SK-N-SH (cell line): ENCODE results near the gene ASB11. TPM values are rescaled to one million over a fixed set of nuclear protein-coding genes. Genes with fewer than 3 reads are reported as not detected.

Experiments
- CTCF ChIA-PET: fragments of 300-600, 350-600 bp; formaldehyde crosslinking; extraction: SDS; loops from one replicate; lab custom pipeline; 2021; lab: Yijun Ruan, JAX
- POLR2A ChIA-PET: fragments of 350-600 bp; sonication (Branson Sonifier 250); formaldehyde crosslinking; extraction: SDS; loops from one replicate; lab custom pipeline; 2020; ENCODE audit warnings: antibody characterized with exemption, inconsistent platforms; lab: Yijun Ruan, JAX
- DNase-seq: peaks from one replicate; pipeline ENCODE4 v3.0.0; 2012
- H2AFZ ChIP-seq: fragments of 200-600 bp; sonication (generic); 2 replicates; pipeline ENCODE4 v1.8.1; 2016; ENCODE audit warnings: antibody characterized with exemption, mild to moderate bottlenecking, low read depth
- H3F3A ChIP-seq: fragments of 200-600 bp; sonication (generic); replicated peaks from 2 replicates; pipeline ENCODE3; 2016; ENCODE audit warnings: antibody characterized with exemption, mild to moderate bottlenecking; ENCODE audit not compliant: insufficient read depth
- H3K27ac ChIP-seq, 2 experiments: fragments of 200-500 bp in 1 of 2; fragments of 200-600 bp in 1 of 2; sonication (Bioruptor generic) in 1 of 2; sonication (generic), shearing (Covaris generic) in 1 of 2; 2 replicates each; pipeline versions ENCODE4 v1.5.1 to v1.6.1; 2014 to 2016; ENCODE audit warnings: low read depth in 2 of 2, inconsistent platforms in 1 of 2, low read length in 1 of 2, mild to moderate bottlenecking in 1 of 2, mixed read lengths in 1 of 2
- H3K27me3 ChIP-seq: fragments of 200-600 bp; sonication (generic), shearing (Covaris generic); 2 replicates; pipeline ENCODE4 v1.6.1; 2016; ENCODE audit warnings: mixed run types; ENCODE audit not compliant: insufficient read depth
- H3K36me3 ChIP-seq, 2 experiments: fragments of 200-500 bp in 1 of 2; fragments of 200-600 bp in 1 of 2; sonication (Bioruptor generic) in 1 of 2; sonication (generic) in 1 of 2; replicated peaks in 1 of 2; 2 replicates each; pipeline versions ENCODE3 to v1.5.1; 2014 to 2016; ENCODE audit warnings: low read length in 1 of 2, mild to moderate bottlenecking in 1 of 2; ENCODE audit not compliant: insufficient read depth in 2 of 2, control insufficient read depth in 1 of 2
- H3K4me1 ChIP-seq, 2 experiments: fragments of 200-500 bp in 1 of 2; fragments of 200-600 bp in 1 of 2; sonication (Bioruptor generic) in 1 of 2; sonication (generic), shearing (Covaris generic) in 1 of 2; 2 replicates each; pipeline versions ENCODE4 v1.5.1 to v1.6.1; 2014 to 2016; ENCODE audit warnings: low read depth in 1 of 2, low read length in 1 of 2, mixed run types in 1 of 2; ENCODE audit not compliant: insufficient read depth in 2 of 2, control insufficient read depth in 1 of 2
- H3K4me2 ChIP-seq: fragments of 200-600 bp; sonication (generic), shearing (Covaris generic); 2 replicates; pipeline ENCODE4 v1.6.1; 2017; ENCODE audit warnings: mixed run types
- H3K4me3 ChIP-seq, 2 experiments: fragments of 200-500 bp in 1 of 2; fragments of 200-600 bp in 1 of 2; sonication (Bioruptor generic) in 1 of 2; sonication (generic), shearing (Covaris generic) in 1 of 2; 2 replicates each; pipeline versions ENCODE4 v1.5.1 to v1.8.1; 2014 to 2016; ENCODE audit warnings: low read depth in 2 of 2, inconsistent platforms in 1 of 2, low read length in 1 of 2, mild to moderate bottlenecking in 1 of 2, mixed read lengths in 1 of 2, moderate library complexity in 1 of 2
- H3K79me2 ChIP-seq: fragments of 200-600 bp; sonication (generic); 2 replicates; pipeline ENCODE4 v1.8.1; 2017; ENCODE audit warnings: mild to moderate bottlenecking; ENCODE audit not compliant: insufficient read depth
- H3K9ac ChIP-seq: fragments of 200-600 bp; sonication (generic); 2 replicates; pipeline ENCODE4 v1.6.1; 2017; ENCODE audit warnings: mixed run types
- H3K9me2 ChIP-seq: fragments of 200-600 bp; sonication (generic); 2 replicates; pipeline ENCODE4 v1.6.1; 2017; ENCODE audit warnings: mixed run types
- H3K9me3 ChIP-seq: fragments of 200-600 bp; sonication (generic); 2 replicates; pipeline ENCODE4 v1.6.1; 2017; ENCODE audit warnings: mixed run types, mild to moderate bottlenecking, moderate library complexity
- H4K20me1 ChIP-seq: fragments of 200-600 bp; sonication (generic); 2 replicates; pipeline ENCODE4 v1.6.1; 2017; ENCODE audit warnings: mild to moderate bottlenecking, mixed run types; ENCODE audit not compliant: insufficient read depth
- CHD2 ChIP-seq: fragments of 150-350 bp; IDR thresholded peaks from 2 replicates; pipeline ENCODE4 v1.6.1; 2018; ENCODE audit warnings: low read length; ENCODE audit not compliant: partially characterized antibody
- EZH2phosphoT487 ChIP-seq: fragments of 200-600 bp; sonication (generic); IDR thresholded peaks from 2 replicates; pipeline ENCODE4 v1.6.1; 2017; ENCODE audit warnings: low read depth, mixed run types, mild to moderate bottlenecking, antibody characterized with exemption, moderate library complexity, borderline replicate concordance
- FOSL2 ChIP-seq: IDR thresholded peaks from 2 replicates; pipeline ENCODE4 v1.4.0; 2012; ENCODE audit warnings: low read depth, mild to moderate bottlenecking, moderate library complexity, borderline replicate concordance
- FOXJ3 ChIP-seq: sonication (generic); formaldehyde crosslinking; IDR thresholded peaks from 2 replicates; pipeline ENCODE4 v1.5.1; 2020; ENCODE audit warnings: mild to moderate bottlenecking, missing genetic modification reagents
- JUND ChIP-seq: IDR thresholded peaks from 2 replicates; pipeline ENCODE4 v1.4.0; 2012
- MAX ChIP-seq: IDR thresholded peaks from 2 replicates; pipeline ENCODE4 v1.4.0; 2012; ENCODE audit warnings: low read depth
- MEF2A ChIP-seq: IDR thresholded peaks from 2 replicates; pipeline ENCODE4 v1.4.0; 2012; ENCODE audit warnings: low read depth, borderline replicate concordance
- MXI1 ChIP-seq: IDR thresholded peaks from 2 replicates; pipeline ENCODE4 v1.6.1; 2012; ENCODE audit warnings: mild to moderate bottlenecking, low read depth, low read length, improper control_type of control experiment
- NFIC ChIP-seq: IDR thresholded peaks from 2 replicates; pipeline ENCODE4 v1.4.0; 2012; ENCODE audit warnings: borderline replicate concordance
- PBX3 ChIP-seq: IDR thresholded peaks from 2 replicates; pipeline ENCODE4; 2012
- RFX5 ChIP-seq: IDR thresholded peaks from 2 replicates; pipeline ENCODE4 v1.6.1; 2012; ENCODE audit warnings: mild to moderate bottlenecking, improper control_type of control experiment, low read length
- SIN3A ChIP-seq: IDR thresholded peaks from 2 replicates; pipeline ENCODE4 v1.6.1; 2012; ENCODE audit warnings: low read depth, mild to moderate bottlenecking, low read length, moderate library complexity, borderline replicate concordance
- SMC3 ChIP-seq: IDR thresholded peaks from 2 replicates; pipeline ENCODE4 v1.6.1; 2012; ENCODE audit warnings: low read depth, low read length, improper control_type of control experiment
- TCF12 ChIP-seq: IDR thresholded peaks from 2 replicates; pipeline ENCODE4 v1.4.0; 2012
- USF1 ChIP-seq: IDR thresholded peaks from 2 replicates; pipeline ENCODE4 v1.4.0; 2012; ENCODE audit warnings: low read depth, borderline replicate concordance
- YY1 ChIP-seq: IDR thresholded peaks from 2 replicates; pipeline ENCODE4 v1.4.0; 2012; ENCODE audit warnings: low read depth, mild to moderate bottlenecking
- WGBS: methylation state at CpG from one replicate; pipeline ENCODE4 v1.1.6; 2017; ENCODE audit warnings: low lambda C conversion rate; 5-methylcytosine and 5-hydroxymethylcytosine counted together
- polyA plus RNA-seq, 3 experiments: library from polyadenylated mRNA; depleted of rRNA; stranded (reverse); fragments of >200 nt; gene quantifications; 2 replicates each; pipeline ENCODE4 v1.2.3, GENCODE V29; 2012

ASB11 gene
- polyA plus RNA-seq, 1 of the 3 experiments (the other 2 are of a cell fraction): not detected

GRCh38 chrX:15271757-15272156 is 43.7 kb downstream of the ASB11 start:
- Histone ChIP-seq H3K4me2 (no peak overlapping the region), H3F3A (no peaks in the 10 kb centered on the region), H3K27ac (no peak overlapping the region), H3K4me3 (no peak overlapping the region), H3K9me2 (no peaks in the 10 kb centered on the region), H3K27me3 (no peaks in the 10 kb centered on the region), H3K79me2 (no peaks in the 10 kb centered on the region), H3K4me1 (peaks cover 0 to 5% of the 10 kb centered on the region in 2 experiments; a peak in 1 of 4 replicates), H3K9ac (no peak overlapping the region), H4K20me1 (no peaks in the 10 kb centered on the region), H3K9me3 (no peaks in the 10 kb centered on the region), H2AFZ (no peak overlapping the region), H3K36me3 (no peaks in the 10 kb centered on the region)
- TF ChIP-seq USF1 (no peak), NFIC (no peak), MXI1 (no peak), FOSL2 (no peak), EZH2phosphoT487 (no peak), MEF2A (no peak), YY1 (no peak), SMC3 (no peak), SIN3A (no peak)
- ChIA-PET POLR2A (no interaction called here), CTCF (interaction anchor here (1.6 kb wide), 1 partner anchor 12 kb away, joined by 3 read pairs; no protein-coding TSS in a partner anchor)
- no peak for DNase-seq
- WGBS: 67% methylated on average over 1 of the region's 1 CpG

- Histone ChIP-seq H4K20me1 (no peaks in the 10 kb centered on the region), H3K9me2 (no peaks in the 10 kb centered on the region), H3K9me3 (no peaks in the 10 kb centered on the region), H2AFZ (no peak within 1 kb of the TSS), H3K27me3 (no peaks in the 10 kb centered on the region), H3K36me3 (no peaks in the 10 kb centered on the region), H3K79me2 (no peaks in the 10 kb centered on the region), H3K27ac (no peak within 1 kb of the TSS), H3K4me2 (peak within 1 kb of the TSS; percentile 64), H3K4me3 (peak within 1 kb of the TSS in 1 of 2 experiments; percentile 15; a peak in 1 of 4 replicates), H3K4me1 (peaks cover 0 to 5% of the 10 kb centered on the region in 2 experiments; a peak in 1 of 4 replicates), H3F3A (no peaks in the 10 kb centered on the region), H3K9ac (no peak within 1 kb of the TSS)
- peak; percentile 45 for DNase-seq
- 15% methylated on average over 13 of the region's 15 CpGs for WGBS
- CTCF ChIA-PET: no interaction called here
- POLR2A ChIA-PET: no interaction called here
- TF ChIP-seq RFX5 (peak; percentile 80), FOSL2 (0 out of 2 replicates have a peak, but pooled peaks have one; percentile 48), SIN3A (no peak), MAX (0 out of 2 replicates have a peak, but pooled peaks have one; percentile 23), NFIC (peak; percentile 14; the same call in 1 of the 2 replicates), CHD2 (no peak), PBX3 (0 out of 2 replicates have a peak, but pooled peaks have one; percentile 5), TCF12 (peak; percentile 23; the same call in 1 of the 2 replicates), JUND (peak; percentile 46), FOXJ3 (CRISPR knock-in tag) (no peak)
These were observed 45.6 kb downstream of the ASB11 start, which contains the start of gene ASB9 for GRCh38 chrX:15269618-15270521. Gene ASB9 (minus strand): TSS chrX:15270083. CDS start chrX:15269874, 209 bp downstream.
